NB4 (cell line): ENCODE data around the gene NTPCR.

ENCODE experiments used
- MAX ChIP-seq: IDR thresholded peaks from 2 replicates; pipeline ENCODE4 v1.6.1; 2011; ENCODE audit warnings: low read depth, low read length
- TF ChIP-seq, protein P1 (sequence below): IDR thresholded peaks from one replicate; pipeline ENCODE4 v1.5.1; 2012; ENCODE audit warnings: low read depth, low read length

GRCh38 chr1:232936941-232937340 is 13.5 kb upstream of the NTPCR start:
- TF ChIP-seq, protein P1, sequence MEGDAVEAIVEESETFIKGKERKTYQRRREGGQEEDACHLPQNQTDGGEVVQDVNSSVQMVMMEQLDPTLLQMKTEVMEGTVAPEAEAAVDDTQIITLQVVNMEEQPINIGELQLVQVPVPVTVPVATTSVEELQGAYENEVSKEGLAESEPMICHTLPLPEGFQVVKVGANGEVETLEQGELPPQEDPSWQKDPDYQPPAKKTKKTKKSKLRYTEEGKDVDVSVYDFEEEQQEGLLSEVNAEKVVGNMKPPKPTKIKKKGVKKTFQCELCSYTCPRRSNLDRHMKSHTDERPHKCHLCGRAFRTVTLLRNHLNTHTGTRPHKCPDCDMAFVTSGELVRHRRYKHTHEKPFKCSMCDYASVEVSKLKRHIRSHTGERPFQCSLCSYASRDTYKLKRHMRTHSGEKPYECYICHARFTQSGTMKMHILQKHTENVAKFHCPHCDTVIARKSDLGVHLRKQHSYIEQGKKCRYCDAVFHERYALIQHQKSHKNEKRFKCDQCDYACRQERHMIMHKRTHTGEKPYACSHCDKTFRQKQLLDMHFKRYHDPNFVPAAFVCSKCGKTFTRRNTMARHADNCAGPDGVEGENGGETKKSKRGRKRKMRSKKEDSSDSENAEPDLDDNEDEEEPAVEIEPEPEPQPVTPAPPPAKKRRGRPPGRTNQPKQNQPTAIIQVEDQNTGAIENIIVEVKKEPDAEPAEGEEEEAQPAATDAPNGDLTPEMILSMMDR = no peak
- TF ChIP-seq MAX = no peak
